Activated T-helper 1 cell treated with Interleukin-2 at 50 U/mL for 16 hours (primary cell): ENCODE measurements around the gene NASP.

Experiments
- DNase-seq: peaks from one replicate; pipeline ENCODE4 v3.0.0-alpha.2; 2020; ENCODE audit warnings: low read depth

NASP gene

GRCh38 chr1:45620588-45621500, 37.0 kb downstream of the NASP start:
- DNase-seq = no peak

- DNase-seq = no peak
Observed at GRCh38 chr1:45621501-45621836, 37.6 kb downstream of the NASP start.

GRCh38 chr1:45621895-45622523, 38.2 kb downstream of the NASP start:
- DNase-seq = no peak

GRCh38 chr1:45622524-45623394, 38.9 kb downstream of the NASP start:
- DNase-seq = no peak

GRCh38 chr1:45623972-45624371, 40.1 kb downstream of the NASP start, which contains the start of gene CCDC17:
Gene CCDC17, minus strand, starts transcription at chr1:45624054. Its CDS starts 145 bp downstream, at chr1:45623909.
- no peak for DNase-seq

- no peak for DNase-seq
Observed at GRCh38 chr1:45629035-45629434, 45.2 kb downstream of the NASP start.

- DNase-seq = no peak
Observed at GRCh38 chr1:45630429-45630828, 46.6 kb downstream of the NASP start.

GRCh38 chr1:45635211-45635610, 51.4 kb downstream of the NASP start:
- no peak for DNase-seq

- no peak for DNase-seq
Observed at GRCh38 chr1:45640293-45640692, 56.5 kb downstream of the NASP start.

GRCh38 chr1:45643321-45643720, 59.5 kb downstream of the NASP start:
- DNase-seq = no peak

- no peak for DNase-seq
Observed at GRCh38 chr1:45643978-45644377, 60.1 kb downstream of the NASP start.

GRCh38 chr1:45644661-45645060, 60.8 kb downstream of the NASP start:
- DNase-seq = no peak

- DNase-seq = no peak
Observed at GRCh38 chr1:45647248-45648021, 63.6 kb downstream of the NASP start.

- no peak for DNase-seq
Observed at GRCh38 chr1:45654540-45655280, 70.9 kb downstream of the NASP start.

GRCh38 chr1:45656573-45657226, 72.9 kb downstream of the NASP start:
- no peak for DNase-seq

GRCh38 chr1:45658171-45658570, 74.3 kb downstream of the NASP start:
- DNase-seq = no peak

GRCh38 chr1:45659222-45659621, 75.4 kb downstream of the NASP start:
- no peak for DNase-seq

- no peak for DNase-seq
Observed at GRCh38 chr1:45660336-45660735, 76.5 kb downstream of the NASP start.

GRCh38 chr1:45666836-45667235, 83.0 kb downstream of the NASP start:
- DNase-seq = no peak

- DNase-seq = no peak
Observed at GRCh38 chr1:45667321-45668111, 83.7 kb downstream of the NASP start.
